ENCODE data around the gene VAV2.
A peak's percentile ranks its signal among the peaks of the same experiment; 100 is the strongest.

The VAV2 gene

GRCh38 chr9:133917375-133917774 is 74.7 kb downstream of the VAV2 start:
- Mint-ChIP-seq H3K36me3 (ENCODE audit: low read depth) (no peaks in the 10 kb centered on the region), H3K4me3 (no peak overlapping the region), H3K9me3 (no peaks in the 10 kb centered on the region), H3K4me1 (peaks cover 76% of the 10 kb centered on the region), H3K27ac (no peak overlapping the region), H3K27me3 (ENCODE audit: low read depth, poor library complexity) (peaks cover 3% of the 10 kb centered on the region)
- no peak for DNase-seq
- TF ChIP-seq CTCF (IDR thresholded peaks at IDR 0.05) = no peak

GRCh38 chr9:133916159-133916541 is 76.0 kb downstream of the VAV2 start:
- Mint-ChIP-seq H3K27ac (peak overlapping the region; percentile 68), H3K36me3 (ENCODE audit: low read depth) (no peaks in the 10 kb centered on the region), H3K4me3 (peak overlapping the region; percentile 39), H3K4me1 (peaks cover 88% of the 10 kb centered on the region), H3K27me3 (ENCODE audit: low read depth, poor library complexity) (peaks cover 10% of the 10 kb centered on the region), H3K9me3 (no peaks in the 10 kb centered on the region)
- no peak for TF ChIP-seq CTCF (IDR thresholded peaks at IDR 0.05)
- DNase-seq = no peak

GRCh38 chr9:133915534-133916158 is 76.5 kb downstream of the VAV2 start:
- no peak for DNase-seq
- peak overlapping the region; percentile 68 for H3K27ac Mint-ChIP-seq
- H3K36me3 Mint-ChIP-seq (ENCODE audit: low read depth) = no peaks in the 10 kb centered on the region
- H3K27me3 Mint-ChIP-seq (ENCODE audit: low read depth, poor library complexity) = peaks cover 10% of the 10 kb centered on the region
- peak overlapping the region; percentile 39 for H3K4me3 Mint-ChIP-seq
- no peak for TF ChIP-seq CTCF (IDR thresholded peaks at IDR 0.05)
- H3K4me1 Mint-ChIP-seq = peaks cover 93% of the 10 kb centered on the region
- H3K9me3 Mint-ChIP-seq = no peaks in the 10 kb centered on the region

GRCh38 chr9:133914442-133915342 is 77.4 kb downstream of the VAV2 start:
- peak overlapping the region; percentile 68 for H3K27ac Mint-ChIP-seq
- H3K4me3 Mint-ChIP-seq = peak overlapping the region; percentile 7
- TF ChIP-seq CTCF (IDR thresholded peaks at IDR 0.05) = no peak
- peaks cover 12% of the 10 kb centered on the region for H3K27me3 Mint-ChIP-seq (ENCODE audit: low read depth, poor library complexity)
- H3K4me1 Mint-ChIP-seq = peaks cover 95% of the 10 kb centered on the region
- H3K36me3 Mint-ChIP-seq (ENCODE audit: low read depth) = no peaks in the 10 kb centered on the region
- DNase-seq = no peak
- H3K9me3 Mint-ChIP-seq = no peaks in the 10 kb centered on the region

- Mint-ChIP-seq H3K9me3 (no peaks in the 10 kb centered on the region), H3K4me3 (no peak overlapping the region), H3K36me3 (ENCODE audit: low read depth) (no peaks in the 10 kb centered on the region), H3K27me3 (ENCODE audit: low read depth, poor library complexity) (peaks cover 12% of the 10 kb centered on the region), H3K4me1 (peaks cover 95% of the 10 kb centered on the region), H3K27ac (peak overlapping the region; percentile 60)
- no peak for TF ChIP-seq CTCF (IDR thresholded peaks at IDR 0.05)
- DNase-seq = no peak
Observed at GRCh38 chr9:133913571-133914369, 78.4 kb downstream of the VAV2 start.
